Measurements from ENCODE around the gene KIF26B.

- no peak for TF ChIP-seq GLIS3 (CRISPR knock-in tag; IDR thresholded peaks at IDR 0.05)
- TF ChIP-seq ZFP3 (CRISPR knock-in tag; IDR thresholded peaks at IDR 0.05) = no peak
Measured at GRCh38 chr1:245657371-245657770, 502.6 kb downstream of the KIF26B start.

Measured in SK-N-SH treated with all-trans-retinoic acid at 6 μM for 48 hours (cell line).